GM10266 (cell line): ENCODE results near the gene DICER1.

Experiments used
- DNase-seq: peaks from one replicate; pipeline ENCODE4 v3.0.0; 2012; ENCODE audit errors: extremely low spot score
- TF ChIP-seq, protein P1 (sequence below): IDR thresholded peaks from 2 replicates; pipeline ENCODE4 v1.5.1; 2012; ENCODE audit warnings: mild to moderate bottlenecking, low read depth; ENCODE audit not compliant: control insufficient read depth, insufficient read depth; ENCODE audit errors: missing control alignments

The DICER1 gene

DNA sequence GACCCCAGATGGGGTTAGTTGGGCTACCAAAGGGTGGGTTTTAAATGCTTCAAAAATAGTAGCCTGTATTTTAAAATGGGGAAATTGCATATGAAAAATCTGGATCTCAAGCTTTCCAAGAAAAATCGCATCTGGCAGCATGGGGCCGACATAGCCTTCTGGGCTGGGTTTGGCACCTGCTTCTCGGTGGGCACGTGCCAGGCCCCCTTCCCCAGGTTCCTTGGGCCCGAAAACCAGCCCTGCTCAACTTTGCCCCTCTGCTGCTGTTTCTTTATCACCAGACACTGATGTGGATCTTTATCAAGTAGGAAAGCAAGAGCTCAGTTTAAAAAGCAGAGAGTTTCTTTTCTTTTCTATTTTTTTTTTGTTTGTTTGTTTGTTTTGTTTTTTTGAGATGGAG, 95.1 kb downstream of the DICER1 start:
- DNase-seq: no peak
- TF ChIP-seq, protein P1, sequence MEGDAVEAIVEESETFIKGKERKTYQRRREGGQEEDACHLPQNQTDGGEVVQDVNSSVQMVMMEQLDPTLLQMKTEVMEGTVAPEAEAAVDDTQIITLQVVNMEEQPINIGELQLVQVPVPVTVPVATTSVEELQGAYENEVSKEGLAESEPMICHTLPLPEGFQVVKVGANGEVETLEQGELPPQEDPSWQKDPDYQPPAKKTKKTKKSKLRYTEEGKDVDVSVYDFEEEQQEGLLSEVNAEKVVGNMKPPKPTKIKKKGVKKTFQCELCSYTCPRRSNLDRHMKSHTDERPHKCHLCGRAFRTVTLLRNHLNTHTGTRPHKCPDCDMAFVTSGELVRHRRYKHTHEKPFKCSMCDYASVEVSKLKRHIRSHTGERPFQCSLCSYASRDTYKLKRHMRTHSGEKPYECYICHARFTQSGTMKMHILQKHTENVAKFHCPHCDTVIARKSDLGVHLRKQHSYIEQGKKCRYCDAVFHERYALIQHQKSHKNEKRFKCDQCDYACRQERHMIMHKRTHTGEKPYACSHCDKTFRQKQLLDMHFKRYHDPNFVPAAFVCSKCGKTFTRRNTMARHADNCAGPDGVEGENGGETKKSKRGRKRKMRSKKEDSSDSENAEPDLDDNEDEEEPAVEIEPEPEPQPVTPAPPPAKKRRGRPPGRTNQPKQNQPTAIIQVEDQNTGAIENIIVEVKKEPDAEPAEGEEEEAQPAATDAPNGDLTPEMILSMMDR: no peak

DNA sequence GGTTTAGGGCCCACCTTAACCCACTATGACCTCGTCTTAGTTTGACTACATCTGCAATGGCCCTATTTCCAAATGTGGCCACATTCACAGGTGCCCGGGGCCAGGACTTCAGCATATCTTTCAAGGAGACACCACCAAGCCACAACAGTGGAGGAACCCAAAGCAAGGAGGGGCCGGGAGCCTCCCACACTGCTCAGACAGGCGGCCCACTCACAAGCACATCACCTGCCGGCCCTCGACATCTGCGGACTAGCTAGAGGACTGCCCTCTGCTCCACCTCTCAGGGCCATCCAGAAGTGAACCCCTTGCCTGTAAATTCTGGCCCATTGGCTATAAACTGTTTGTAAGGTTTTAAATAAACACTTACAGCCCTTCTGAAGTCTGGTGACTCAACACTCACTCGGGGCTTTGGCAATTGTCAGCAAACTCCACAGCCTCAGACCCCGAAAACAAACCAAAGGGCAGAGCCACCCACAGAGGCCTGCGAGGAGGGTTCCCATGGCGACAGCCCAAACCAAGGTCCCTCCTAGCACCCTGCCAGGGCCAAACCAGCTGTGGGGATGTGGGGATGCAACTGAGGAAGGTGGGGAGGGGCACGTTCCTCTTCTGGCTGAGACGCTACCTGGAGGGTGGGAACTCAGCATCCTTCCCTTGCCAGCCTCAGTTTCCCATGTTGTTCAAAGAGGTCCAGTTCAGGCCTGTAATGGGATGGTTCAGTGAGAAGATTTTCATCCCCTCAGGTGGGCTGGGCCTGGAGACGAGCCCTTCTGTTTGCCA, 95.8 kb downstream of the DICER1 start:
- TF ChIP-seq, protein P1: no peak
- no peak for DNase-seq

DNA sequence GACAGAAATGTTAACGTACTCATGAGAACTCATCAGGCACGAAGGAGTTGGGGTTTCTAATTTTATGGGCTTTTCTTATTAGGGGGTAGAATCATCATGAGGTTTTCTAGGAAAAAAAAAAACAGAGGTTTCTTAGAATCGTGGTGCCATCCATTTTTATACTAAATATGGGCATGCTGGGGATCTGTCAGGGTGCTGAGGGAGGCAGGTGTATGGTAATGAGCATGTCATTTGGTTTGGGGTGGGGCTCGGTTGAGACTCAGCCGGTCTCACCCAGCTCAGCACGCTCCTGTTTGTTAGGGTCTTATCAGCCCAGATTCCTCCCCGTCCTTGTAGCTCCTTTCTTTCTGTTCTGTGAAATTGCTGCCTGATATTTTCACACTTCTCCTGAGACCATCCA, 98.2 kb downstream of the DICER1 start:
- no peak for DNase-seq
- TF ChIP-seq, protein P1: no peak

DNA sequence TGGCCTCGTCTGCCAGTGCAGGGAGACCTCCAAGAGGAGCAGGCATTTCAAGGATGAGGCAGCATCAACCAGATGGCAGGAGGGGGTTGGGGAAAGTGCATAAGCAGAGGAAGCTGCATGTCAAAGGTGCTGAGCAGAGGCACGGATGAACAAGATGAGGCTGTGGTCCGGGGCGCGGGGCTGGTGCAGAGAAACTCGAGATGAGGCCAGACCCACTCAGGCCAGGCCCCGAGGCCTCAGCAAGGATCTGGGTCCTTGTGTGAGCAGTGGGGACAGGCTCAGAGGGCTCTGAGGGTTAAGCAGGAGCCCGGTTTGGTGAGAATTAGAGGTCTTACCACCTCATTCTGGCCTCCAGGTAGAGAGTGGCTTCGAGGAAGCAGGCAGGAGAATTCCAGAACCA, 98.8 kb downstream of the DICER1 start:
- DNase-seq: no peak
- TF ChIP-seq, protein P1: no peak

DNA sequence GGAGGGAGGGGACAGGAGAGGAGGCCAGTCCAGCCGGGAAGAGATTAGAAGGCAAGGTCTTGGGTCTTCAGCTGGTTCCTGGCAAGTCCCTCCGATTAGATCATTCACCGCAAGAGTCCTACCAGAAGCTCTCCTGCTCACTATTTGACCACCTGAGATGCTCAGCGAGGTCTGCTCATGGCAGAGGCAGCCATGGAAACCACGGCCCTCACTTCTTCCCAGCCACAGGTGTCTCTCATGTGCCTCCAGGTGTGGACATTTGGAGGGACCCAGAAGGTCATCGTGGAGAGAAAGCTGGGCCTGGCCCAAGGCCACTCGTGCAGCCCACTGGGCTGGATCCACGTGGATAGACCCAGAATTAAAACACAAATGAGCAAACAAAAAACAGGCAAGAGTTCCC, 99.5 kb downstream of the DICER1 start:
- no peak for DNase-seq
- TF ChIP-seq, protein P1: no peak

DNA sequence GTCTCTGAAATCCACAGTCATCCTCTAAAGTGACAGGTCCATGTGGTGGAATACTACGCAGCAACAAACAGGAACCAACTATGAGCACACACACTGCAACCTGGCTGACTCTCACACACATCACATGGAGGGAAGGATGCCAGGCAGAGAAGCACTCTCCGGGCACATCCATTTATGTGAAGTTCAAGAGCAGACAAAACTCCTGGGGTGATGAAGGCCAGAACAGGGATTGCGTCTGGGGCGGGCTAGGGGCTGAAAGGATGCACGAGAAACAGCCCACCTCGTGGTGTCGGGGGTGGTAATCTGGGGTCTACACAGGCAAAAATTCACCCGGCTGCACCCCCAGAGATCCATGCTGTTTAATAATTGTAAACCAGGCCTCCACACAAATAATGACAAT, 100.2 kb downstream of the DICER1 start:
- TF ChIP-seq, protein P1: no peak
- DNase-seq: no peak

DNA sequence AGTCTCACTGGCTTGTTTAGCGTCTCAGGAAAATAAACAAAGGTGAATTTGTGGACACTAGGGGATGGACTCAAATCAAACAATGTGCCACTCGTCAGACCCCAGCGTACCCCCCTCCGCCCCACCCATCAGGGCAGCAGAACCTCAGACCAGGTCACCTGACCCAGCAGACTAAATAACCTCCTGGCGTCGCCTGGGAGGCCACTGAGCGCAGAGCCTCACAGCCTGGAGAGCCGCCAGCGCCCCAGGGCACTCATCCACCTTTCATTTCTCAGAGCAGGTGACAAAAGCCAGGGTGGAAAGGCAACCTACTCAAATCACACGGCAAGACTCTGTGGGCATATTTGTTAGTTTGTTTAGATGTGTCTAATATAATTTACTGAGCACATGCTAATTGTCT, 100.9 kb downstream of the DICER1 start:
- TF ChIP-seq, protein P1: no peak
- no peak for DNase-seq
